GM19452 (cell line): ENCODE measurements around the gene SAT1.

Experiments used
- ATAC-seq: cut with Tn5 transposase; IDR thresholded peaks from one replicate; pipeline ENCODE4 v1.9.1; 2021; ENCODE audit not compliant: unreplicated experiment

Gene SAT1

GRCh38 chrX:23804578-23804977 lies 21.6 kb downstream of the SAT1 start:
- ATAC-seq: no peak

GRCh38 chrX:23805389-23805788 lies 22.4 kb downstream of the SAT1 start:
- no peak for ATAC-seq

GRCh38 chrX:23810279-23810678 lies 27.3 kb downstream of the SAT1 start:
- no peak for ATAC-seq

DNA sequence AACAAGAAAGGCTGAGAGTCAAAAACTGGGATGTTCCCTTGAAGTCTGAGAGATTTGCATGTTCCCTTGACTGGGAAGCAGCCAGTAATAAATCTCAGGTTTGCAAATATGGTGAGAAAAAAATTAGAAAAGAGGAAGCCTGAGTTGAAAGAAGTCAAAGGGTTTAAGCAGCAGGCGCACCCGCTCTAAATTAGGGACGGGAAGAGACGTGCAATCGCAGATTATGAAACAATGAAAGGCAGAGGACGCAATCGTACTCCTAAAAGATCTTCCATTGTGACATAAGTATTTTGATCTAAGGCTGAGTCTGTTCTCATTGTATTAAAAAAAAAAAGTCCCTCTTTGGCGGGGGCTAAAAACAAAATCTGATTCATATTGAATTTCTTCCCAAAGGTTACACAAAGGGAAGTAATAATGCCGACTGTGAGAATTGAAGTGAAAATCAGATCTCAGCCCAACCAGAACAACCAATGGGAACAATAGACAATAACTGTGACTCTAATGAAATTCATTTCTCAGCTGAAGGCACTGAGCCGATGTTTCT lies 28.2 kb downstream of the SAT1 start:
- ATAC-seq: no peak

DNA sequence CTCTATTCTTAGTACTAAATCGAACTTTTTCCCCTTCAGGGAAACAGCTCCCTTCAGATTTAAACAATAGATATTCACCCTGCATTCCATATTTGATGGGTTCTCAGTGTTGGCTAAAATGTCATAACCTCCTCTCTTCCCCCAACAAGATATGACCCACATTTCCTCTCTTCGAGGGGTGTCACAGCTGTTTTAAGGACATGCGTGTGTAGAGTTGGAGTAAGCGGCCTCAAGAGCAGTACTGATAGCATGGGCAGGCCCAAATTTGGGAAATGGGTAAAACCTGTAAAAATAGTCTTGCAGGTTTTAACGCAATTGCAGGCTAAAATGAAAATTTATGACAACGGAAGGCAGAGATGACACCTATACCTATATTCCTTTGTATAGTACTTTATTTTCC lies 28.7 kb downstream of the SAT1 start:
- ATAC-seq: no peak

DNA sequence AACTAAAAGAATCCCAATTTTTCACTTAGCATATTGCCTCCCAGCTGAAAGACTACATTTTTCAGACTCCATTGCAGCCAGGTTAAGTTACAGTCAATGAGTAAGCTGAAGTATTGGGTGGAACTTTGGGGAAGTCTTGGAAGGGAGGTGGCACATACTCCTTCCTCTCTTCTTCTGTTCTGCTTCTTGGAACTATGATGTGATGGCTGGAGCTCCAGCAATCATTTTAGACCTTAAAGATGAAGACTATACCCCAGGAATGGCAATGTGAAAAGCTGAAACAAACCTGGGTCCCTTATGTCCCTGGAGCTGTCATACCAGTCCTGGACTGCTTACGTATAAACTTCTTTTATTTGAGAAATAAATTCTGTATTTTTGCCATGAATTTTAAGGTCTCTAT lies 30.8 kb downstream of the SAT1 start:
- ATAC-seq: no peak

DNA sequence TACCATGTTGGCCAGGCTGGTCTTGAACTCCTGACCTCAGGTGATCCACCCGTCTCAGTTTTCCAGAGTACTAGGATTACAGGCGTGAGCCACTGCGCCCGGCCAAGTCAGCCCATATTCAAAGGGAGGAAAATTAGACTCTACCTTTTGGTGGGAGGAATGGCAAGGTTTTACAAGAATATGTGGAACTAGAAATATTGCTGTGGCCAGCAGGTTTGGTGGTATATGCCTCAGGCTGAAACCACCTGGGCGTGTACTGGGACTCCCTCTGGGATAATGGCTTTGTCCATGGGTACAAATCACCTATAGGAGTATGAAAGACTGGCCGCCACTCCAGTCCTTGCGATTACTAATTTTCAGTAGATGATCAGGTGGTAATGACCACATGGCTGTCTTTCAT lies 32.4 kb downstream of the SAT1 start:
- no peak for ATAC-seq

- ATAC-seq: no peak
Measured at GRCh38 chrX:23816179-23816578, 33.2 kb downstream of the SAT1 start.

DNA sequence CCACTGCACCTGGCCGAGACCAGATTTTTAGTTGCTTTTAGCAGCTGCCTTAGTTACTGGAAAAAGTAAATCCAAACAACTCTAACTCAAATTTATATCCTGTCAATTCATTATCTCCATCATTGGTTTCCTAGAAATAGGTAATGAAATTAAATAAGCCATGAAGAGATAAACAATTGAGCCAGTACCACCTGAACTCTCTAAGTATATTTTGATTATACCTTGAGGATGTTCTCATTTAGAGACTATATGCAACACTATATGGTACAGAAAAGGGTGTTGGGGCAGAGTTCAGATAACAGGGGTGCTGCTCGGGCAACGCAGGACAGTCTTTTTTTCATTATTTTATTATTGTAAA lies 35.0 kb downstream of the SAT1 start:
- ATAC-seq: no peak

GRCh38 chrX:23819385-23820234 lies 36.6 kb downstream of the SAT1 start:
- no peak for ATAC-seq

DNA sequence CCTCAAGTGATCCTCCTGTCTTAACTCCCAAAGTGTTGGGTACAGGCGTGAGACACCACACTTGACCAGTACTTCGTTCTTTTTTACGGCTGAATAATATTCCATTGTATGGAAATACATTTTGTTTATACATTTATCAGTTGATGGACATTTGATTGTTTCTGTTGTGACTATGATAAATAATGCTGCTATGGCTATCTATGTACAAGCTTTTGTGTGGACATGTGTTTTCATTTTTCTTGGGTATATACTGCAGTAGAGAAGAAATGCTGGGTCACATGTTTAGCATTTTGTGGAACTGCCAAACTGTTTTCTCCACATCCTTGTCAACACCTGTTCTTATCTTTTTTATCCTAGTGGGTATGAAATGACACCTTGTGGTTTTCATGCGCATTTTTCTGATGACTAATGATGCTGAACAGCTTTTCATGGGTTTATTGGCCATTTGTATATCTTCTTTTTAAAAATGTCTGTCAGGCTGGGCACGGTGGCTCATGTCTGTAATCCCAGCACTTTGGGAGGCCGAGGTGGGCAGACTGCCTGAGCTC lies 37.3 kb downstream of the SAT1 start:
- no peak for ATAC-seq

DNA sequence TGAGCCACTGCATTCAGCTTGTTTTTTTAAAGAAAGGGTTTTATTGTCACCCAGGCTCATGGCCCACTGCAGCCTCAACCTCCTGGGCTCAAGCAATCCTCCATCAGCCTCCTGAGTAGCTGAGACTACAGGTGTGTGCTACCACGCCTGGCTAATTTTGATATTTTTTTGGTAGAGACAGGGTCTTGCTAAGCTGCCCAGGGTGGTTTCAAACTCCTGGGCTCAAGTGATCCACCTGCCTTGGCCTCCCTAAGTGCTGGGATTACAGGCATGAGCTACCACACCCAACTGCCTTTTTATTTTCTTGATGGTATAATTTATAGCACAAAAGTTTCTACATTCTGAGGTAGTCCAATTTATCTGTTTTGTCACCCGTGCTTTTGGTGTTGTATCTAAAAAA lies 38.9 kb downstream of the SAT1 start:
- ATAC-seq: no peak

- no peak for ATAC-seq
Measured at GRCh38 chrX:23822397-23822796, 39.4 kb downstream of the SAT1 start.

DNA sequence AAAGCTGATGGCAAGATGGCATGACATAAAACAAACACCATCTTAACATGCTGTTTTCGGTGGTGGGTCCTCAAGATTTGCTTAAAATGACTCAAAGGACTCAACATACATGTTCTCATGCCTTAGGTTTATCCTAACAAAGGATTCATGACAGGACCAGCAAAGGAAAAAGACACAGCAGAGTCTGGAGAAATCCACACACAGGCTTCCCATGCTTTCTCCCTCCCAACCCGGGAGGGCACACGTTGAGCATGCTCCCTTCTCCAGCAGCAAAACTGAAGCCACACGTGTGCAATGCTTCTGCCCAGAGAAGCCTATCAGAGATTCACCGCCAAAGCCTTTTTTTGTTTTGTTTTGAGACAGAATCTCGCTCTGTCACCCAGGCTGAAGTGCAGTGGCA lies 39.9 kb downstream of the SAT1 start:
- no peak for ATAC-seq

DNA sequence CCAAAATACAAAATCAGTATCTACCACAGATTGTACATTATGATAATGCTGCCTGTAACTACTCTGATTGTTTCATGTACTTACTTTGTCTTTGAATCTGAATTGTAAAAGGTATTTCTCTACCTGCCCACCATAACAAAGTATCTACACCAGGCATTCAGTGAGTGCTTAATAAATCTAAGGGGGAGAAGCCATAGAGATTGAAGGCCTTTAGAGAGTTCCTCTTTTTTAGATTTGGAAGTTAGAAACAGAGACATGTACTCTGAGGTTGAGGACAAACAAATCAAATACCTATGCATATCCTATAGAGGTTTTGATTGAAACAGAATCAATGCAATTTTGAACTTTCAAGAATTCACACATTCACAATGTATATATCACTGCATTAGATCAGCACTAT lies 42.7 kb downstream of the SAT1 start:
- no peak for ATAC-seq

DNA sequence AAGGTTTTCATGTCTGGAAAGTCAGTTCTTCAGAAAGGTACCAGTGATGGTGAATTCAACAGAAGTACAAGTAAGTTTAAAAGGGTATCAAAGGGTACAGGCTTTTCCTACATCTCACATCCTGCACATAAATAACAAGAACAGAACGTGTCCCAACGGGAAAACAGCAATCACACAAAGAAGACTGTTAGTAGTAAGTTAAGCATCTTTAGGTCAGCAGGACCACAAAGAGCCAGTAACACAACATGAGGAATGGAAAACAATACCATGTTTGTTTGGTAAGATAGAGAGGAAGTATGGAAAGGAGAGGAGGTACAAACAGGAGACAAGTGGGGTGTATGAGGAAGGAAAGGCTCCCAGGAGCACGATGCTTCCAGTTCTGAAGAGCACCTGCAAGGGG lies 43.2 kb downstream of the SAT1 start:
- no peak for ATAC-seq

DNA sequence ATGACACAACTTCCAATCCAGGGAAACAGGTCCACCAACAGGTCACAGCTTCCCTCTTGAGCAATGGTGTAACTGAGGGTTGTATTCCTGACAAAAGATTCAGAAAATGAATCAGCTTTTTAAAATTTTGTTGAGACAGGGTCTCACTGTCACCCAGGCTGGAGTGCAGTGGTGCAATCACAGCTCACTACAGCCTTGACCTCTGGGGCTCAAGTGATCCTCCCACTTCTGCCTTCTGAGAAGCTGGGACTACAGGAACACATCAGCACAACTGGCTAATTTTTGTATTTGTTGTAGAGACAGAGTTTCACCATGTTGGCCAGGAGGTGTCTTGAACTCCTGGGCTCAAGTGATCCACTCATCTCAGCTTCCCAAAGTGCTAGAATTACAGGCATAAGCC lies 43.7 kb downstream of the SAT1 start:
- no peak for ATAC-seq

DNA sequence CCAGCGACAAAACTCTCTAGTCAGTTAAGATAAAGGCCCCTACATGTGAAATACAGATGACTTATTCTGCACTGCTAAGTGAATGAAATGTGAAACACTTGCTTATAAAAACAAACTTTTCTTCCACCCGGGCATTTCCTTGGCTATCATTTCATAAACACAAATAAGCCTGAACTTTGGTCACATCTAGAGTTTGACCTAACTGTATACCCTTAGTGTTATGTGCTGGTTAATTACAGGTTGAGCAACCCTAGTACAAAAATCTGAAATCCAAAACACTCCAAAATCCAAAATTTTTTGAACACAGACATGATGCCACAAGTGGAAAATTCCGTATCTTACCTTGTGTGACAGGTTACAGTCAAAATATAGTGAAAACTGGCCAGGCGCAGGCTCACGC lies 45.9 kb downstream of the SAT1 start:
- ATAC-seq: no peak

- ATAC-seq: no peak
Measured at GRCh38 chrX:23832721-23833120, 49.7 kb downstream of the SAT1 start.
